ENCODE results near the gene SERPINA9. TPM values are rescaled to one million over a fixed set of nuclear protein-coding genes. Genes with fewer than 3 reads are reported as not detected.

The SERPINA9 gene
- total and polyA plus RNA-seq, 5 experiments from 2014 or later: not detected

GRCh38 chr14:94467728-94468520, 8.1 kb downstream of the SERPINA9 start:
- DNase-seq (no peak), ATAC-seq (no peak)
- H3K27me3 Mint-ChIP-seq: peaks cover 14 to 39% (median 19%) of the 10 kb centered on the region in 5 donors
- H3K4me1 Mint-ChIP-seq: no peaks in the 10 kb centered on the region
- no peak overlapping the region for H3K27ac Mint-ChIP-seq
- peaks cover 0 to 7% (median 0%) of the 10 kb centered on the region in 3 donors for H3K36me3 Mint-ChIP-seq
- peaks cover 0 to 30% (median 14%) of the 10 kb centered on the region in 9 donors for H3K9me3 Mint-ChIP-seq
- POLR2A ChIA-PET: no interaction called here
- no peak overlapping the region for H3K4me3 Mint-ChIP-seq

GRCh38 chr14:94466706-94467370, 9.2 kb downstream of the SERPINA9 start:
- Mint-ChIP-seq H3K4me3 (no peak overlapping the region), H3K27ac (no peak overlapping the region), H3K4me1 (no peaks in the 10 kb centered on the region), H3K36me3 (peaks cover 0 to 7% (median 0%) of the 10 kb centered on the region in 3 donors), H3K9me3 (peaks cover 0 to 35% (median 14%) of the 10 kb centered on the region in 9 donors), H3K27me3 (peaks cover 15 to 38% (median 18%) of the 10 kb centered on the region in 5 donors)
- ATAC-seq (no peak), DNase-seq (no peak)
- POLR2A ChIA-PET: no interaction called here

- peaks cover 13 to 47% (median 21%) of the 10 kb centered on the region in 5 donors for H3K27me3 Mint-ChIP-seq
Measured at GRCh38 chr14:94465042-94465441, 11.0 kb downstream of the SERPINA9 start.

GRCh38 chr14:94464290-94464689, 11.7 kb downstream of the SERPINA9 start:
- H3K4me1 Mint-ChIP-seq: no peaks in the 10 kb centered on the region
- H3K27me3 Mint-ChIP-seq: peaks cover 13 to 51% (median 21%) of the 10 kb centered on the region in 5 donors
- no peak overlapping the region for H3K27ac Mint-ChIP-seq
- no peak overlapping the region for H3K4me3 Mint-ChIP-seq
- ATAC-seq (no peak), DNase-seq (no peak)
- POLR2A ChIA-PET: no interaction called here
- H3K9me3 Mint-ChIP-seq: peaks cover 0 to 38% (median 14%) of the 10 kb centered on the region in 9 donors
- H3K36me3 Mint-ChIP-seq: peaks cover 0 to 7% (median 0%) of the 10 kb centered on the region in 3 donors

More at GRCh38 chr14:94465042-94465441, 11.0 kb downstream of the SERPINA9 start:
- Mint-ChIP-seq H3K9me3 (peaks cover 0 to 38% (median 14%) of the 10 kb centered on the region in 9 donors), H3K36me3 (peaks cover 0 to 7% (median 0%) of the 10 kb centered on the region in 3 donors), H3K27ac (no peak overlapping the region), H3K4me1 (no peaks in the 10 kb centered on the region), H3K4me3 (no peak overlapping the region)
- DNase-seq (no peak), ATAC-seq (no peak)
- POLR2A ChIA-PET: no interaction called here

- DNase-seq (no peak), ATAC-seq (no peak)
- Mint-ChIP-seq H3K4me3 (no peak overlapping the region), H3K9me3 (peaks cover 0 to 40% (median 16%) of the 10 kb centered on the region in 9 donors), H3K4me1 (no peaks in the 10 kb centered on the region), H3K36me3 (peaks cover 0 to 7% (median 0%) of the 10 kb centered on the region in 3 donors), H3K27me3 (peaks cover 10 to 56% (median 19%) of the 10 kb centered on the region in 5 donors), H3K27ac (no peak overlapping the region)
- POLR2A ChIA-PET: no interaction called here
Measured at GRCh38 chr14:94462763-94463572, 13.0 kb downstream of the SERPINA9 start.

GRCh38 chr14:94462219-94462551, 13.8 kb downstream of the SERPINA9 start:
- H3K36me3 Mint-ChIP-seq: peaks cover 0 to 7% (median 2%) of the 10 kb centered on the region in 3 donors
- H3K27me3 Mint-ChIP-seq: peaks cover 6 to 56% (median 19%) of the 10 kb centered on the region in 5 donors
- ATAC-seq: no peak
- peaks cover 0 to 48% (median 18%) of the 10 kb centered on the region in 9 donors for H3K9me3 Mint-ChIP-seq
- H3K4me1 Mint-ChIP-seq: no peaks in the 10 kb centered on the region
- no peak overlapping the region for H3K4me3 Mint-ChIP-seq
- DNase-seq: no peak
- POLR2A ChIA-PET: no interaction called here
- H3K27ac Mint-ChIP-seq: peak overlapping the region in 1 of 10 donors; percentile 53

GRCh38 chr14:94461526-94462218, 14.3 kb downstream of the SERPINA9 start:
- Mint-ChIP-seq H3K27ac (no peak overlapping the region), H3K4me1 (no peaks in the 10 kb centered on the region), H3K27me3 (peaks cover 7 to 57% (median 20%) of the 10 kb centered on the region in 5 donors), H3K4me3 (no peak overlapping the region), H3K36me3 (peaks cover 0 to 7% (median 2%) of the 10 kb centered on the region in 3 donors), H3K9me3 (peaks cover 0 to 50% (median 20%) of the 10 kb centered on the region in 9 donors)
- DNase-seq (no peak), ATAC-seq (no peak)
- POLR2A ChIA-PET: no interaction called here

GRCh38 chr14:94460631-94461416, 15.2 kb downstream of the SERPINA9 start:
- ATAC-seq (no peak), DNase-seq (no peak)
- no peak overlapping the region for H3K27ac Mint-ChIP-seq
- no peaks in the 10 kb centered on the region for H3K4me1 Mint-ChIP-seq
- POLR2A ChIA-PET: no interaction called here
- peaks cover 0 to 47% (median 19%) of the 10 kb centered on the region in 9 donors for H3K9me3 Mint-ChIP-seq
- H3K4me3 Mint-ChIP-seq: no peak overlapping the region
- peaks cover 7 to 54% (median 20%) of the 10 kb centered on the region in 5 donors for H3K27me3 Mint-ChIP-seq
- peaks cover 0 to 2% (median under 1%) of the 10 kb centered on the region in 3 donors for H3K36me3 Mint-ChIP-seq

GRCh38 chr14:94458558-94459205, 17.3 kb downstream of the SERPINA9 start:
- peaks cover 0 to 2% (median 0%) of the 10 kb centered on the region in 3 donors for H3K36me3 Mint-ChIP-seq
- DNase-seq (no peak), ATAC-seq (no peak)
- no peaks in the 10 kb centered on the region for H3K4me1 Mint-ChIP-seq
- H3K27me3 Mint-ChIP-seq: peaks cover 12 to 74% (median 28%) of the 10 kb centered on the region in 5 donors
- POLR2A ChIA-PET: no interaction called here
- H3K27ac Mint-ChIP-seq: no peak overlapping the region
- H3K4me3 Mint-ChIP-seq: no peak overlapping the region
- peaks cover 0 to 49% (median 15%) of the 10 kb centered on the region in 9 donors for H3K9me3 Mint-ChIP-seq

GRCh38 chr14:94458096-94458495, 17.9 kb downstream of the SERPINA9 start:
- Mint-ChIP-seq H3K27me3 (peaks cover 15 to 80% (median 30%) of the 10 kb centered on the region in 5 donors), H3K9me3 (peaks cover 0 to 43% (median 13%) of the 10 kb centered on the region in 9 donors), H3K4me1 (no peaks in the 10 kb centered on the region), H3K27ac (no peak overlapping the region), H3K4me3 (no peak overlapping the region), H3K36me3 (peaks cover 0 to 2% (median 0%) of the 10 kb centered on the region in 3 donors)
- ATAC-seq (no peak), DNase-seq (no peak)
- POLR2A ChIA-PET: no interaction called here

- no peak for ATAC-seq
Measured at GRCh38 chr14:94455928-94456327, 20.1 kb downstream of the SERPINA9 start.

More at GRCh38 chr14:94455928-94456327, 20.1 kb downstream of the SERPINA9 start:
- POLR2A ChIA-PET: no interaction called here
- H3K9me3 Mint-ChIP-seq: peaks cover 0 to 36% (median 13%) of the 10 kb centered on the region in 9 donors
- H3K4me3 Mint-ChIP-seq: no peak overlapping the region
- no peak for DNase-seq
- H3K27me3 Mint-ChIP-seq: peaks cover 13 to 62% (median 24%) of the 10 kb centered on the region in 5 donors
- no peak overlapping the region for H3K27ac Mint-ChIP-seq
- no peaks in the 10 kb centered on the region for H3K4me1 Mint-ChIP-seq
- peaks cover 0 to 2% (median 0%) of the 10 kb centered on the region in 3 donors for H3K36me3 Mint-ChIP-seq
